HTR-8/SVneo (cell line): ENCODE data around the gene ADPRS.
A peak's percentile ranks its signal among the peaks of the same experiment; 100 is the strongest.

Experiments
- DNase-seq: peaks from one replicate; pipeline ENCODE4 v3.0.0; 2011; ENCODE audit warnings: low spot score, mixed read lengths; ENCODE audit not compliant: insufficient read length
- FAIRE-seq: peaks from 2 replicates; lab custom pipeline; 2011; peaks lifted over from hg19 to GRCh38; lab: Jason Lieb, UNC

Gene ADPRS, protein sequence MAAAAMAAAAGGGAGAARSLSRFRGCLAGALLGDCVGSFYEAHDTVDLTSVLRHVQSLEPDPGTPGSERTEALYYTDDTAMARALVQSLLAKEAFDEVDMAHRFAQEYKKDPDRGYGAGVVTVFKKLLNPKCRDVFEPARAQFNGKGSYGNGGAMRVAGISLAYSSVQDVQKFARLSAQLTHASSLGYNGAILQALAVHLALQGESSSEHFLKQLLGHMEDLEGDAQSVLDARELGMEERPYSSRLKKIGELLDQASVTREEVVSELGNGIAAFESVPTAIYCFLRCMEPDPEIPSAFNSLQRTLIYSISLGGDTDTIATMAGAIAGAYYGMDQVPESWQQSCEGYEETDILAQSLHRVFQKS

DNA sequence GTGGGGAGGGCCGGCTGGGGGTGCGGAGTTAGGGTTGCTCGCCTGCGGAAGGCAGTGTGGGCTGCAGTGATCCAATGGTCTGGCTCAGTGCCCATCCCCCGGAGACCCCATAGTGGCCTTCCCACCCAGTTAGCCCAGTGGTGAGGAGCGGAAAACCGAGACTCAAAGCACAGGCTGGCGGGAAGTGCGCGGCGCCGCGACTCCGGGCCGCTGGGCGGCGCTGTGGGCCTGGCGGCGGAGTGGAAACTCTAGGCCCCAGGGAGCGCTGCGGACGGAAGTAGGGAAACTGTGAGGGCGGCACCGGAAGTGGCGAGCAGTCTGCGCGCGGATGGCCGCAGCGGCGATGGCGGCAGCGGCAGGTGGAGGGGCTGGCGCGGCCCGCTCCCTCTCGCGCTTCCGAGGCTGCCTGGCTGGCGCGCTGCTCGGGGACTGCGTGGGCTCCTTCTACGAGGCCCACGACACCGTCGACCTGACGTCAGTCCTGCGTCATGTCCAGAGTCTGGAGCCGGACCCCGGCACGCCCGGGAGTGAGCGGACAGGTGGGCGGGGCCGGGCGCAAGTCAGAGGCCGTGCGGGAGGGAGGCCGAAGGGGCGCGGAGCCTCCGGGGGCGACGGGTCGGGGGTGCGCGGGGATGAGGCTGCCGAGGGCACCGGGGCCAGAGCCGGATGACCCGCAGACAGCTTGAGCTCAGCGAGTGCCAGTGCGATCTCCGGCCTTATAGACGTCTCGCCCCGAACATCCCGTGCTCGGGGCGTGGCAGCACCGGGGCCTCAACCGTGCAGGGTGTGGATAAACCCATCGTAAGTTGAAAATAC is at the start of gene ADPRS:
Gene ADPRS (plus strand): TSS at position 316 of the 816 bp plus-strand sequence. CDS start 13 bp downstream, at position 329.
- DNase-seq (peak; percentile 84), FAIRE-seq (peak; percentile 65)

DNA sequence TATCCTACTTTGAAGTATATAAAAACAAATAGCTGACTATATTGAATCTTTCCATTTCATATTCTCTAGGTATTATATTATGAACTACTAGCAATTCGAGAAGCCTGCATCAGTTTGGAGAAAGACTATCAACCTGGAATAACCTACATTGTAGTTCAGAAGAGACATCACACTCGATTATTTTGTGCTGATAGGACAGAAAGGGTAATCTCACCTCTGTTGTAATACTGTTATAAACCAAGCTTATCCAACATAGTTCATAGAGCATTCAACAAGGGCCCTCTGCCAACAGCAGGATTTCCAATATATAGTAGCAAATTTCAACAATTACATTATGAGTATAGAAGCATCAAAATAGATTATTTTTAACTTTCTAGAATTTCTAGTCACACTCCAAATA is 48.5 kb upstream of the ADPRS start:
- FAIRE-seq (no peak), DNase-seq (no peak)

DNA sequence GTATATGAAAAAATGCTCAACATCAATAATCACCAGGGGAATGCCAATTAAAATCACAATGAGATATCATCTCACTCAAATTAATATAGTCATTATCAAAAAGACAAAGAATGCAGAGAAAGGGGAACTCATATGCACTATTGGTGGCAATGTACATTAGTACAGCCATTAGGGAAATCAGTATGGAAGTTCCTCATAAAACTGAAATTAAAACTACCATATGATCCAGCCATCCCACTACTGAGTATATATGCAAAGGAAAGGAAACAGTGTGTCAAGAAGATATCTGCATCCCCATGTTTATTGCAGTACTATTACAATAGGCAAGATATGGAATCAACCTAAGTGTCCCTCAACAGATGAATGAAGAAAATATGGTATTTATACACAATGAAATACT is 36.9 kb upstream of the ADPRS start:
- DNase-seq (no peak), FAIRE-seq (no peak)

DNA sequence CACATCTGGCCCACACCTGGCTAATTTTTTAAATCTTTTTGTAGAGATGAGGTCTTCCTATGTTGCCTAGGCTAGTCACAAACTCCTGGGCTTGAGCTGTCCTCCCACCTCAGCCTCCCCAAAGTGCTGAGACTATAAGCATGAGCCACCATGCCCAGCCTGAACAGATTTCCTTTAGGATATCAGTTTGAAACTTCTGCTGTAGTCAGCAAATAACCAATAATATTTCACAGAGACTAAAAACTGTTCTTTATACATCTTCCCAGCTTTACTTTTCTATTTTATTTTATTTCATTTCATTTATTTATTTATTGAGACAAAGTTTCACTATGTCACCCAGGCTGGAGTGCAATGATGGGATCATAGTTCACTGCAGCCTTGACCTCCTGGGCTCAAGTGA is 34.7 kb upstream of the ADPRS start:
- FAIRE-seq (no peak), DNase-seq (no peak)

DNA sequence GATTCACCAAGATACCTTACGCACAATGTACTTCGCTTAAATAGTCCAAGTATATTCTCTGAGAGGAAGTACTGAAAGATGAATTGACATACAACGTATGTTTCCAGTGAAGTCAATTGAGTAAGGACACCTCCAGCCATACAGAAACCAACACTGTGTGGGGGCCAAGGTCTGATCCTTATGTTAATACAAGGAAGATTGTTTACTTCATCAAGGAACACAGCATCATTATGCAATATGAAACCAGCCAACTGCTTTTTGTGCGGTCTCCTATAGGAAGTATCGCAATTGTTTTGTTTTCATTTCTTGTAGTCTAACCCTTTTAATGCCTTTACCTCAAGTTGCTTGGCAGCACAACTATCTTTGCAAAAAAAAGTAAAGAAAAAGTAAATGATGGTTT is 33.0 kb upstream of the ADPRS start:
- DNase-seq (no peak), FAIRE-seq (no peak)

DNA sequence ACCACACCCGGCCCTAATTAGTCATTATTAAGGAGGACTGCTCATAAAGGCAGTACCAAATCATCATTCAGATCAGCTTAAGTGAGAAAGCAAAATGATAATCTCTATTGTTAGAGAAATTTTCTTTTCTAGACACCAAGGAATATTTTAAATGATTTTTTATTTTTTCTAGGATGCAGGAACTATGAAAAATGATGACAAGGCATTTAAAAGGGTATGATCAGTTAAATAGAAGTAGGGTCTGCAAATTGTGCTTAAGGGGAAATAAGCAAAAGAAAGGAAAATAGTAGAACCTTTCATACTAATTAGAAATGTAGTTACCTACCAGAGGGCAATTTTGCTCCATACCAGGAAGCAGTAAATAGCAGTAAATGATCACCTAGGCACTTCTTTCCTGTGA is 26.4 kb upstream of the ADPRS start:
- DNase-seq (no peak), FAIRE-seq (no peak)

DNA sequence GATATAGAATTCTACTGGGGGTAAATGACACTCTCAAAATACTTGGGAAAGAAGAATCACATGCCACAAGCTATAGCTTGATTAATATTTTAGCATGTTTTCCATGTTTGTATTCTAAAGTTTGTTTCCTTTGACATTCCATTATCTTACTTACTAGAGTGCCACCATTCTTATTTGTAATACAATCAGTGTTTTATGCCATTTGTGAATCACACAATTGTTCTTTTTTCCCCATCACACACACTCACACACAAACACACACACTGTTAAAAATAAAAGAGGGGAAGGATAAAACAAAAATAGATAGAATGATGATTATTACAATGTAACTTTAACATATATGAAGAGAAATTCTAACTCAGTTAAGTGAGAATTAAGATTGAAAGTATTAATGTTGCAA is 20.8 kb upstream of the ADPRS start:
- DNase-seq (no peak), FAIRE-seq (no peak)

DNA sequence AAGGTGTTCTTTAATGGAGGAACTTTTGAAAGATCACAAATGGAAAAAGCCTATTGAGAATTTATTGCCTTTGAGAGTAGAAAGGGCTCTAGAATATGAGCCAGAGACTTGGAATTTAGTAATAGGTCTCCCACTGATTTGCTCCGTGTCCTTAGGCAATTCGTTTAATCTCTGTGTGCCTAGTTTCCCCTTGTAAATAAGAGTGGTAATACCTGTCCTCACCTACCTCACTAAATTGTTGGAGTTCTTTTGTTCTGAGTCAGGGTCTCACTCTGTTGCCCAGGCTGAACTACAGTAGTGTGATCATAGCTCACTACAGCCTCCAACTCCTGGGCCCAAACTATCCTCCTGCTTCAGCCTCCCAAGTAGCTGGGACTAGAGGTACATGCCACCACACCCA is 19.8 kb upstream of the ADPRS start:
- FAIRE-seq (no peak), DNase-seq (no peak)

DNA sequence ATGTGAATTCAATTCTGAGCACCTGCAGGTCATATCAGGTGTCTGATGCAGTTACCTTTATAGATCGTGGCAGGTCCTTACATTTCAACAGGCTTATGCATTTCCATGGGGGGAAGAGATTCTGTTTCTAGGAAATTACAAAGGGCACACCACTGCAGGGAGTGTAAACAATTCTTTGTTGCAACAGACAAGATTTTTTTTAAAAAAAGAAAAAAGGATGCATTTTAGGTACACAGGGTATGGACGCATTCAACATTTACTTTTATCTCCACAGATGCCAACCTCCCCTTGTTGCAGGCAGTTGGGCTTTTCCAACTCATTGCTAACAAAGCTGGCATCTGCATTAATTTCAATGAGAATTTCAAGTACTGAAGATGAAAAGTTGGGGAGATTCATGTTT is 18.3 kb upstream of the ADPRS start:
- DNase-seq (no peak), FAIRE-seq (no peak)

DNA sequence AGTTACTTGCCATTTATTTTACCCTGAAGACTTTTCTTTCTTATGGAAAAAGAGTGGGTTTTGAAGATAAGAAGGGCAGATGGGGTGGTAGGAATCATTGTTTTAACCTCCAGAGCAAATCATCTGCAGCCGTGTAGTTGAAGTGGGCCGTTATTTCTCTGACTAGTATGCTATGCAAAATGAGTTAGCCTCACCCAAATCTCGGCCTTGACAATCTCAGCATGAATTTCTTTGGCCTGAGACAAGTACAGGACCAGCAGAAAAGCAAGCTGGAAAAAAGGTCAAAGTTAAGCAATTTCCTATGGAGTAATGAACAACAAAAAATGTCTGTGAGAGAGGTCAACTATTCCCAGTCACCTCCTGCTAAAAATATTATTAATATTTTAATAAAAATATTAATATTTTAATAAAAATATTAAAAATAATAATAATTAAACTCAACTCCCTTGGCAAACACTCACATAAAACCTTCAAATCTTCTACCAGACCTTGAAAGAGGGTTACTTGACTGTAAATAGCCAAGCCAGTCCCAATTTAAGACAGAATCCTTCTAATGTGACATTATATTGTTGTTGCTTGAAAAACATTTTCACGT is 11.6 kb upstream of the ADPRS start:
- FAIRE-seq (no peak), DNase-seq (no peak)

DNA sequence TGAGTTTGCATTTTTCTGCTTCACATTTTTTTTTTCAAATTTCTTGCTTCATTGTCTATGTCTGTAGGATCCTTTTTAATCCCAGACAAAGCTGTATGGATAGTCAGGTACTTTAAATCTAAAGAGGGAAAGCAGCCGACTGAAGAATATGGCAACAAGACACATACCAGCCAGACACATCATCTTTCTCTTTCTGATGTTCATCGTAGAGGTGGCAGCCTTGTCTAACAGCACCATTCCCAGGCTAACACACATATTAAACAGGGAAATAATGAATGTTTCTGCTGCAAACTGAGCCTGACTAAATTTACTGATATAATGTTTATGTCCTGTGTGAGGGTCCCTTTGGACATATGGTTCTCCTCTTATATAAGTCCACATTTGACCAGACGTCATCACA is 8.5 kb upstream of the ADPRS start:
- no peak for DNase-seq
- FAIRE-seq, result no peak

DNA sequence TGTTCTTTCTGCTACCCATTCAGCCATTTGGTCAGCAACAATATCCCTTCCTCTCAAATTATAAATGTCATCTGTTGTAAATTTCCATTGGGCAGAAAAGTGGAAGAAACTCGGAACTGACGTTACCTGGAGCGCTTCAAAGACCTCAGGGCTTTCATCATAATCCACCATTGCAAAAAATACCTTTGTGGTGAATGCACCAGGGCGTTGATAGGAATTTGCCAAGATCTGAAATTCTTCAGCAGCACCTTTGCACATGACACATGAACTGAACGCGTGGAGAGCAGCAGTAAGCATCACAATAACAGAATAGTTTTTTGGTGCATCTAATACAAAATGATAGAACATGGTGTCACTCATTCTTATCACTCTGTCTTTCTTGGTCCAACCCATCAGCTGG is 7.9 kb upstream of the ADPRS start:
- DNase-seq (no peak), FAIRE-seq (no peak)

DNA sequence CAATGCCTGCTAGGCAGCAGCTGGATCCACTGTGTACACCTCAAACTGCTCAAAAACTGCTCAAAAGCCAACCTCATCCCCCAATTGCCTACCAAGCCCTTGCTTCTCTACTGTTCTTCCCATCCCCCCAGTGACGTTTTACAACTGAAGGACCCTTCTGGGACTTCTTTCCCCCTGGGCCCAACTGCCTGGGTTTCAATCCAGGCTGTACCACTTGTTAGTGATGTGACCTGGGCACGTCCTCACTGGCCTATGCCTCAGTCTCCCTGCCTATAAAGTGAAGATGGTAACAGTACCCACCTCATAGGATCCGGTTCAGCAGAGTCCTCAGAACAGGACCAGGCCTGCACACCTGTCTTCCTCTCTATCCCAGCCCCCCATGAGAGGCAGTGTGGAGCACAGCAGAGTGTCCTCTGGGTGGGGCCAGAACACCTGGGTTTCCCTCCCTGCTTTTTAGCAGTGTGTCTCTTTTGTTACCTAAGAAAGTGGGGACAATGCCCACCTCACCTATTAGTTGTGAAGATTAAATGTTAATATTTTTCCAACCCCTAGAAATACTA is 6.7 kb upstream of the ADPRS start:
- DNase-seq, result no peak
- no peak for FAIRE-seq

DNA sequence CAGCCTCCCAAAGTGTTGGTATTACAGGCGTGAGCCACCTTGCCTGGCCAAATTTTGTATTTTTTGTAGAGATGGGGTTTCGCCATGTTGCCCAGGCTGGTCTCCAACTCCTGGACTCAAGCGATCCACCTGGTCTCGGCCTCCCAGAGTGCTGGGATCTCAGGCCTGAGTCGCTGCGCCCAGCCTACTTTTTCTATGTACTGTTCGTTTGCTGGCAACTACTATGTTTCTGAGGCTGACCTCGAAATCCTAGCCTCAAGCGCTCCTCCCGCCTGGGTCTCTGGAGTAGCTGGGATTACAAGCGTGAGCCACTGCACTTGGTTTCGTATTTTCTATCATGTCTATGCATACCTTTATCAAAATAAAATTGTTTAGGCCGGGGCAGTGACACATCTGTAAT is 5.5 kb upstream of the ADPRS start:
- DNase-seq (no peak), FAIRE-seq (no peak)

DNA sequence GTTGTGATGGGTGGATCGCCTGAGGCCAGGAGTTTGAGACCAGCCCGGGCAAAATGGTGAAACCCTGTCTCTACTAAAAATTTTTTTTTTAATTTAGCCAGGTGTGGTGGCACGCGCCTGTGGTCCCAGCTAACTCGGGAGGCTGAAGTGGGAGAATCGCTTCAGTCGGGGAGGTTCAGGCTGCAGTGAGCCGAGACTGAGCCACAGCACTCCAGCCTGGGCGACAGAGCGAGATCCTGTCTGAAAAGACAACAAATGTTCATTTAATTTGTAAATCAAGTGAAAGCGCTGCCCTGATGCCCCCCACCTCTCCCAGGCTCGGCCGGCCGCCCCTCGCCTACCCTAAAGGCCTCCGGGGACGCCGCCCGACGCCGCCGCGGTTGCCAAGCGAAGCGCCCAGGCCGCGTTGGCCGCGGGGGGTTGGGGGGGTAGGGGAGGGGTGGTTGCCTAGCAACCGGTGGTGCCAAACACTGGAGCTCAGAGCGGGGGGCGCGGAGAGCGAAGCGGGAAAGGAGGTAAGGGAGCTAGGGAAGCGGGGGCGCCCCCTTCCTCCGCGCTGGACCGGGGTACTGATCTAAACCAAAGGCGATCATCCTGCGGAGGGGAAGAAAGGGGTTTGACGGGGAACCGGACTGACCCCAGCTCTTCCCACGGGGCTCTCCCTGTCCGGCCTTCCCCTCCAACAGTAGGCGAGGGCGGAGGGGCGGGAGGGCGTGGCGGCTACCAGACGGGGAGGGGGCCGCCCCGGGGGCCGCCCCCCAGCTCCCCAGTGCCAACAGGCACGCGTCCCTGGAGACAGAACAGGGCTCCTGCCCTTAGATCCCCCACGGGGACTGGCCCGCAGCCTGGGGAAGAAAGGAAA is 4.8 kb upstream of the ADPRS start, which contains the start of gene TEKT2:
Gene TEKT2 (plus strand): TSS at position 460 of the 862 bp plus-strand sequence. CDS start 828 bp downstream, outside the sequence.
- FAIRE-seq, result no peak
- no peak for DNase-seq

DNA sequence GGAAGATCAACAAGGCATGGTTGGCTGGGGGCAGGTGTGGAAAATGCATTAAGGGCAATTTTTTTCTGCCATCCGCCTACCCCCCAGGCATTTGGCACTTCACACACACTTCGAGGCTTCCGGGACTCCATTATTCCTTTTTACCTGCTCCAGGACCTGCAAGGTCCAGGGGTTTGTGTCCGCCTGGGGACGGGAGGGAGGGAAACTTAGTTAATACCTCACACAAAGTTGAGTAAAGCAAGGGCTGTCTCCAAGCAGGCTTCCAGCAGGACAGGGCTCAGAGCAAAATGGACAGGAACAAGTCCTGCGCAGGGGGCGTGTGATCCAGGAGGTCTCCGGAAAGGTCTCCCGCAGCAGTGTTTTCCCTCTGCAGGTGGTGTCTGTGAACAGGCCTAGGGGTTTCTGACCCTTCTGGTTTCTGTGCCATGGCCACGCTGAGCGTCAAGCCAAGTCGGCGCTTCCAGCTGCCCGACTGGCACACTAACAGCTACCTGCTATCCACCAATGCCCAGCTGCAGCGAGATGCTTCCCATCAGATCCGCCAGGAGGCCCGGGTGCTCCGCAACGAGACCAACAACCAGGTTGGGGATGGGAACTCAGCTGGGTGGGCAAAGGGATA is 4.1 kb upstream of the ADPRS start:
- DNase-seq (no peak), FAIRE-seq (no peak)

DNA sequence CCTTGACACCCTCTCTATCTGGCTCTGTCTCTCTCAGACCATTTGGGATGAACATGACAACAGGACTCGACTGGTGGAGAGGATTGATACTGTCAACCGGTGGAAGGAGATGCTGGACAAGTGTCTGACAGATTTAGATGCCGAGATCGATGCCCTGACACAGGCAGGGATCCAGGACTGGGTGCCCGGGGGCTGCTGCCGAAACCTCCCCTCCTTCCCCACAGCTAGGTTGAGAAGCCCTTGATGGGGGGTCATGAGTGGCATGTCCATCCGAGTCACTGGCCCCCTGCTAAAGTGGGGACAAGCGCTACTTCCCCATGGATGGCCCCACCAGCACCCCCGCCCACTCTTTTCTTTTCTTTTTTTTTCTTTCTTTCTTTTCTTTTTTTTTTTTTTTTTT is 3.6 kb upstream of the ADPRS start:
- no peak for DNase-seq
- no peak for FAIRE-seq

DNA sequence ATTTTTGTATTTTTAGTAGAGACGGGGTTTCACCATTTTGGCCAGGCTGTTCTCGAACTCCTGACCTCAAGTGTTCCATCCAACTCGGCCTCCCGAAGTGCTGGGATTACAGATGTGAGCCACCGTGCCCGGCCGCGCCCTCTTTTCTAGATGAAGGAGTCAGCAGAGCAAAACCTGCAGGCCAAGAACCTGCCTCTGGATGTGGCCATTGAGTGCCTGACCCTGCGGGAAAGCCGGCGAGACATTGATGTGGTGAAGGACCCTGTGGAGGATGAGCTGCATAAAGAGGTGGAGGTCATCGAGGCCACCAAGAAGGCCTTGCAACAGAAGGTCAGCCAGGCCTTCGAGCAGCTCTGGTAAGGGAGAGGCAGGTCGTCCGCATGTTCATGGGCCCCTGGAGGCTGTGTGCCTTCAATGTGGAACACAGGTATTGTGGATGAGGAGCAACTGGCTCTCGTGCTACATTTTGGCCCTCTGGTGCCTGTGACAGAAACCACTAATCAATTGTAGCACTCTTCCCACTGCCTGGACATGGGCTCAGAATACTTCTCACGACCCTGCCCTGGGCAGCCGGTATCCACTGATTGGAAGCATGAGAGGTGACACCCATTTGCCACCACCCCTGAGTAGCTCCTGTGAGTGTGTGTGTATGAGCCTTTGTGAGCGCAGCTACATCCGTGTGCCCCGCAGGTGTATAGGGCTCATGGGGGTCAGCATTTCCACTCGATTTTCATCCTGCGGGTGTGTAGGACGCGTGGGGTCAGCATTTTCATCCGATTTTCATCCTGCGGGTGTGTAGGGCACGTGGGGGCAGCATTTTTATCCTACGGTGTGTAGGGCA is 2.8 kb upstream of the ADPRS start:
- DNase-seq (no peak), FAIRE-seq (no peak)
